Erythroblast (primary cell): ENCODE measurements around the gene SLC25A28.

ENCODE experiments used
- GATA1 ChIP-seq: IDR thresholded peaks from 2 replicates; pipeline ENCODE4 v1.6.1; 2011; ENCODE audit warnings: low read depth, mild to moderate bottlenecking, control low read depth, low read length, moderate library complexity
- POLR2A ChIP-seq: IDR thresholded peaks from 2 replicates; pipeline ENCODE4 v1.6.1; 2011; ENCODE audit warnings: mild to moderate bottlenecking, low read length

DNA sequence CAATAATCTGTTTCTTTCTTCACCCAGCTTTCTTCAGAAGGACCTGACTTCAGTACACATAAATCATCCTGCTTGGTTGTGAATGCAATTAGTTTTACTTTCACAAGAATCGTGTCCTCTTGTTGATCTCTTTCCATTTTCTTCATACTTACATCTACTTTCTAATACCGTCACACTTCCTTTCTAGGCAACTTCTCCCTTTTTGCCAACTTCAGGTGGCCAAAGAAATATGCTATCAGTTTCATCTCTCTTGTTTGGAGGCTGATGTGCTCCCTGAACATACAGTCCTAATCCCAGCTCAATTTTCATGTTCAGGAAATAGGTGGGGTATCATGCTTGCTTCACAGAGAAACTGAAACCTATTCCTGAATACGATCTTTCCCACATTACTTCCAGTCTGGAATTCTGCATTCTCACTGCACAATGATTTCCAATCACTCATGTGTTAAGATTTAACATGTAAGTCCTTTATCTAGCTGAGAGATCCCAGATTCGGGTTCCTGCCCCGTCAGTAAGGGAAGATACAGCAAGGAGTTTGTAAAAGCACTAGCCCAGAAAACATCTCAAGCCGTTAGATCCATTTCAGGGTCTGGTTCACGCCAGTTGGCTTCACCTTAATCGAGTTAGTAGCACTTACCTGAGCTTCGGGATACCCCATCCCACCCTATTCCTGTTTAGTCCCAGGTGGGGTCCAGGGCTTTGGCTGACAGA lies 994 bp downstream of the SLC25A28 start:
- TF ChIP-seq POLR2A, result no peak
- TF ChIP-seq GATA1, result no peak
